ENCODE measurements around the gene NPEPPS. TPM values are rescaled to one million over a fixed set of nuclear protein-coding genes. Genes with fewer than 3 reads are reported as not detected.

Gene NPEPPS
- total and polyA plus RNA-seq, 2 of the 13 experiments (the other 11 are each of a cell fraction or from before 2014, with no cell fraction given): 53.5 to 127 TPM

- TF ChIP-seq, protein P1, sequence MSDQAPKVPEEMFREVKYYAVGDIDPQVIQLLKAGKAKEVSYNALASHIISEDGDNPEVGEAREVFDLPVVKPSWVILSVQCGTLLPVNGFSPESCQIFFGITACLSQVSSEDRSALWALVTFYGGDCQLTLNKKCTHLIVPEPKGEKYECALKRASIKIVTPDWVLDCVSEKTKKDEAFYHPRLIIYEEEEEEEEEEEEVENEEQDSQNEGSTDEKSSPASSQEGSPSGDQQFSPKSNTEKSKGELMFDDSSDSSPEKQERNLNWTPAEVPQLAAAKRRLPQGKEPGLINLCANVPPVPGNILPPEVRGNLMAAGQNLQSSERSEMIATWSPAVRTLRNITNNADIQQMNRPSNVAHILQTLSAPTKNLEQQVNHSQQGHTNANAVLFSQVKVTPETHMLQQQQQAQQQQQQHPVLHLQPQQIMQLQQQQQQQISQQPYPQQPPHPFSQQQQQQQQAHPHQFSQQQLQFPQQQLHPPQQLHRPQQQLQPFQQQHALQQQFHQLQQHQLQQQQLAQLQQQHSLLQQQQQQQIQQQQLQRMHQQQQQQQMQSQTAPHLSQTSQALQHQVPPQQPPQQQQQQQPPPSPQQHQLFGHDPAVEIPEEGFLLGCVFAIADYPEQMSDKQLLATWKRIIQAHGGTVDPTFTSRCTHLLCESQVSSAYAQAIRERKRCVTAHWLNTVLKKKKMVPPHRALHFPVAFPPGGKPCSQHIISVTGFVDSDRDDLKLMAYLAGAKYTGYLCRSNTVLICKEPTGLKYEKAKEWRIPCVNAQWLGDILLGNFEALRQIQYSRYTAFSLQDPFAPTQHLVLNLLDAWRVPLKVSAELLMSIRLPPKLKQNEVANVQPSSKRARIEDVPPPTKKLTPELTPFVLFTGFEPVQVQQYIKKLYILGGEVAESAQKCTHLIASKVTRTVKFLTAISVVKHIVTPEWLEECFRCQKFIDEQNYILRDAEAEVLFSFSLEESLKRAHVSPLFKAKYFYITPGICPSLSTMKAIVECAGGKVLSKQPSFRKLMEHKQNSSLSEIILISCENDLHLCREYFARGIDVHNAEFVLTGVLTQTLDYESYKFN (CRISPR knock-in tag; conservative IDR thresholded peaks at IDR 0.05): peak; percentile 81
- TF ChIP-seq HNRNPH1 (optimal IDR thresholded peaks at IDR 0.05; ENCODE audit: low read depth, low read length) (peak; percentile 64), TEAD2 (CRISPR knock-in tag; IDR thresholded peaks at IDR 0.05) (0 out of 2 replicates have a peak, but pooled peaks have one; percentile 45), ZBTB26 (CRISPR knock-in tag; IDR thresholded peaks at IDR 0.05; ENCODE audit: borderline replicate concordance) (0 out of 2 replicates have a peak, but pooled peaks have one; percentile 12), ATM (IDR thresholded peaks at IDR 0.05; ENCODE audit: borderline replicate concordance) (no peak), SRY (CRISPR knock-in tag; IDR thresholded peaks at IDR 0.05) (no peak; the same call in 1 of the 2 replicates), ZKSCAN1 (IDR thresholded peaks at IDR 0.05; ENCODE audit: low read length) (0 out of 2 replicates have a peak, but pooled peaks have one; percentile 29), KDM3A (CRISPR knock-in tag; IDR thresholded peaks at IDR 0.05; ENCODE audit: low read depth) (peak; percentile 79), ZNF282 (IDR thresholded peaks at IDR 0.05; ENCODE audit: partially characterized antibody) (no peak), AHDC1 (CRISPR knock-in tag; IDR thresholded peaks at IDR 0.05; ENCODE audit: borderline replicate concordance) (peak; percentile 79; the same call in 1 of the 2 replicates), DR1 (CRISPR knock-in tag; IDR thresholded peaks at IDR 0.05) (peak; percentile 92), HDAC6 (IDR thresholded peaks at IDR 0.05; ENCODE audit: low read depth, low read length) (no peak)
- TF ChIP-seq, protein P2, sequence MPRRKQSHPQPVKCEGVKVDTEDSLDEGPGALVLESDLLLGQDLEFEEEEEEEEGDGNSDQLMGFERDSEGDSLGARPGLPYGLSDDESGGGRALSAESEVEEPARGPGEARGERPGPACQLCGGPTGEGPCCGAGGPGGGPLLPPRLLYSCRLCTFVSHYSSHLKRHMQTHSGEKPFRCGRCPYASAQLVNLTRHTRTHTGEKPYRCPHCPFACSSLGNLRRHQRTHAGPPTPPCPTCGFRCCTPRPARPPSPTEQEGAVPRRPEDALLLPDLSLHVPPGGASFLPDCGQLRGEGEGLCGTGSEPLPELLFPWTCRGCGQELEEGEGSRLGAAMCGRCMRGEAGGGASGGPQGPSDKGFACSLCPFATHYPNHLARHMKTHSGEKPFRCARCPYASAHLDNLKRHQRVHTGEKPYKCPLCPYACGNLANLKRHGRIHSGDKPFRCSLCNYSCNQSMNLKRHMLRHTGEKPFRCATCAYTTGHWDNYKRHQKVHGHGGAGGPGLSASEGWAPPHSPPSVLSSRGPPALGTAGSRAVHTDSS (CRISPR knock-in tag; conservative IDR thresholded peaks at IDR 0.05): no peak
- TF ChIP-seq, protein P3, sequence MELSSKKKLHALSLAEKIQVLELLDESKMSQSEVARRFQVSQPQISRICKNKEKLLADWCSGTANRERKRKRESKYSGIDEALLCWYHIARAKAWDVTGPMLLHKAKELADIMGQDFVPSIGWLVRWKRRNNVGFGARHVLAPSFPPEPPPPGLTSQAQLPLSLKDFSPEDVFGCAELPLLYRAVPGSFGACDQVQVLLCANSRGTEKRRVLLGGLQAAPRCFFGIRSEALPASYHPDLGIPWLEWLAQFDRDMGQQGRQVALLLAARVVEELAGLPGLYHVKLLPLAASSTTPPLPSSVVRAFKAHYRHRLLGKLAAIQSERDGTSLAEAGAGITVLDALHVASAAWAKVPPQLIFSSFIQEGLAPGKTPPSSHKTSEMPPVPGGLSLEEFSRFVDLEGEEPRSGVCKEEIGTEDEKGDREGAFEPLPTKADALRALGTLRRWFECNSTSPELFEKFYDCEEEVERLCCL (CRISPR knock-in tag; IDR thresholded peaks at IDR 0.05; ENCODE audit: borderline replicate concordance): no peak
Observed at GRCh38 chr17:47649153-47649971, 118.5 kb downstream of the NPEPPS start, which contains the start of gene KPNB1 (continued).
